Stimulated activated naive CD8-positive, alpha-beta T cell treated with anti-CD3 and anti-CD28 coated beads, Interleukin-15, amount 100 ng/mL, for 72 hours (primary cell): ENCODE results near the gene CASP10.
"Not testable (repeated sequence)": the region's sequence is repeated elsewhere in the genome, so short reads cannot be mapped to it uniquely, and the experiment has no call there.

Experiments used
- ATAC-seq: fragments of 150-1000 bp; cut with Tn5 transposase; 2 replicates; pipeline ENCODE4 v1.10.0; 2021; ENCODE audit warnings: mild to moderate bottlenecking, moderate library complexity
- DNase-seq, 2 donors: peaks; one replicate each; pipeline ENCODE4 v3.0.0; 2021 to 2022
- H3K27ac Mint-ChIP-seq, 2 donors: one replicate each; pipeline ENCODE4 v1.8.0; 2022; ENCODE audit warnings: mild to moderate bottlenecking in 2 of 2, mixed read lengths in 2 of 2, moderate library complexity in 2 of 2
- H3K27me3 Mint-ChIP-seq: one replicate; pipeline ENCODE4 v1.8.0; 2022; ENCODE audit warnings: mixed read lengths
- H3K4me1 Mint-ChIP-seq: one replicate; pipeline ENCODE4 v1.8.0; 2022; ENCODE audit warnings: mild to moderate bottlenecking, mixed read lengths
- H3K4me3 Mint-ChIP-seq, 2 donors: one replicate each; pipeline ENCODE4 v1.8.0; 2022; ENCODE audit warnings: mild to moderate bottlenecking in 2 of 2, mixed read lengths in 2 of 2, moderate library complexity in 1 of 2
- H3K9me3 Mint-ChIP-seq, 2 donors: one replicate each; pipeline ENCODE4 v1.8.0; 2022; ENCODE audit warnings: mixed read lengths in 2 of 2

The CASP10 gene

GRCh38 chr2:201176081-201176481, 6.9 kb upstream of the CASP10 start:
- Mint-ChIP-seq H3K4me1 (peaks cover 41% of the 10 kb centered on the region), H3K9me3 (no peaks in the 10 kb centered on the region), H3K4me3 (no peak overlapping the region), H3K27ac (peak overlapping the region in 1 of 2 donors; percentile 89), H3K27me3 (no peaks in the 10 kb centered on the region)
- DNase-seq (no peak), ATAC-seq (no peak)

GRCh38 chr2:201180010-201180409, 2.9 kb upstream of the CASP10 start:
- H3K9me3 Mint-ChIP-seq = no peaks in the 10 kb centered on the region
- H3K4me3 Mint-ChIP-seq = no peak overlapping the region
- no peak overlapping the region for H3K27ac Mint-ChIP-seq
- peaks cover 49% of the 10 kb centered on the region for H3K4me1 Mint-ChIP-seq
- DNase-seq = no peak
- ATAC-seq = peak; percentile 29
- no peaks in the 10 kb centered on the region for H3K27me3 Mint-ChIP-seq

DNA sequence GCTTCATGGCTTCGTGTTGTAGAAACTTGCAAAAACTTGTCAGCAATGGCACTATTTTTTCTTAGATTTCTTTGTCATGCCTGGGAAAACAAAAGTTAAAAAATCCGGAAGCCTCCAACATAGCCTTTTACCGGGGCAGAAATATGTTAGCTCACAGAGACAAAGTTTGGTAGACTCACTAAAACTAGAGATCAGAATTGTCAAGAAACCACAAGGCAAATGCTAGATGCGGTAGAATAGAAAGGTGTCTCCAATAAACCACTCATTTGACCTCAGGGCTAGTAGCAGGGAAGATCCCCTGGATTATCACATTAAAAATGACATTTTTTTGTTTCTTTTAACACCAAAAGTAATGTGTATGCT, 405 bp downstream of the CASP10 start:
- ATAC-seq (no peak), DNase-seq (no peak)
- Mint-ChIP-seq H3K4me3 (peak overlapping the region; percentile 88 to 89), H3K9me3 (no peaks in the 10 kb centered on the region), H3K27ac (peak overlapping the region; percentile 16 to 97), H3K27me3 (no peaks in the 10 kb centered on the region), H3K4me1 (peaks cover 55% of the 10 kb centered on the region)

DNA sequence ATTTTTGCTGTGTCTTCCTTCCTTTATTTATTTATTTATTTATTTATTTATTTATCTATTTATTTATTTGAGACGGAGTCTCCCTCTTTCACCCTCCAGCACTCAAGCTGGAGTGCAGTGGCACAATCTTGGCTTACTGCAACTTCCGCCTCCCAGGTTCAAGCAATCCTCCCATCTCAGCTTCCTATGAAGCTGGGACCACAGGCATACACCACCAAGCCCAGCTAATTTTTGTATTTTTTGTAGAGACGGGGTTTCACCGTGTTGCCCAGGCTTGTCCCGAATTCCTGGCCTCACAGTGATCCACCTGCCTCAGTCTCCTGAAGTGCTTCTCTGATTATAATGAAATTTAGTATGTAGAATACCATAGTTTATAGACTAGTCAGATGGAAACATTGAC, 894 bp downstream of the CASP10 start:
- not testable (repeated sequence) for H3K9me3 Mint-ChIP-seq, H3K27me3 Mint-ChIP-seq, DNase-seq
- Mint-ChIP-seq H3K4me1 (peaks cover 58% of the 10 kb centered on the region), H3K4me3 (peak overlapping the region; percentile 89), H3K27ac (peak overlapping the region; percentile 94 to 95)
- peak; percentile 33 for ATAC-seq

- peak overlapping the region; percentile 89 for H3K4me3 Mint-ChIP-seq
- H3K9me3 Mint-ChIP-seq, DNase-seq, H3K27me3 Mint-ChIP-seq: not testable (repeated sequence)
- H3K27ac Mint-ChIP-seq = peak overlapping the region; percentile 94 to 95
- peak; percentile 21 for ATAC-seq
- H3K4me1 Mint-ChIP-seq = peaks cover 61% of the 10 kb centered on the region
Observed at GRCh38 chr2:201184248-201184647, 1.3 kb downstream of the CASP10 start.

- Mint-ChIP-seq H3K27ac (peak overlapping the region; percentile 94 to 95), H3K27me3 (no peaks in the 10 kb centered on the region), H3K9me3 (no peaks in the 10 kb centered on the region), H3K4me1 (peaks cover 66% of the 10 kb centered on the region), H3K4me3 (peak overlapping the region; percentile 89)
- ATAC-seq (peak; percentile 24), DNase-seq (no peak)
Observed at GRCh38 chr2:201185863-201186262, 2.9 kb downstream of the CASP10 start.

DNA sequence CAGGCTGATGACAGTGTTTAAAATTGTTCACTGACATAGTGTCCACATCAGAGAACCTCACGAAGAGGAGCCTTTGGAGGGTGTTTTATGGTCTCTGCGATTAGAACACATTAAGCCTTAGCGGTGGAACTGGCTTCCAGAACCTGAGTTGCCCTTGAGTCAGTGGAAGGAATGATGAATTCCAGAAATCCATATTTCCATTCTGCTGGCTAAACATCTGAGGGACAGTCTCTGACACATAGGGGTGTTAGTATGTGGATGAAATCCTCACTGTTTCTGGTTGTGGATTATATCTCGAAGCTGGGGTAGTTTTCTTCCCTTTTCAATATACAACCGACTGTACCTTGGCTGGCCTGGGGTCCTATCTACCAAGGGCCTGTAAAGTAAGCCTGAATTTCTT, 4.0 kb downstream of the CASP10 start:
- Mint-ChIP-seq H3K4me1 (peaks cover 71% of the 10 kb centered on the region), H3K27me3 (no peaks in the 10 kb centered on the region), H3K4me3 (peak overlapping the region; percentile 35 to 89), H3K27ac (no peak overlapping the region), H3K9me3 (no peaks in the 10 kb centered on the region)
- no peak for DNase-seq
- ATAC-seq = no peak

- H3K9me3 Mint-ChIP-seq = no peaks in the 10 kb centered on the region
Observed at GRCh38 chr2:201188449-201188848, 5.5 kb downstream of the CASP10 start.

GRCh38 chr2:201191132-201191875, 8.4 kb downstream of the CASP10 start:
- peaks cover 94% of the 10 kb centered on the region for H3K4me1 Mint-ChIP-seq
- no peak overlapping the region for H3K27ac Mint-ChIP-seq
- ATAC-seq = peak; percentile 74
- no peaks in the 10 kb centered on the region for H3K9me3 Mint-ChIP-seq
- H3K4me3 Mint-ChIP-seq = peak overlapping the region; percentile 13 to 43
- H3K27me3 Mint-ChIP-seq = no peaks in the 10 kb centered on the region
- no peak for DNase-seq

More at GRCh38 chr2:201188449-201188848, 5.5 kb downstream of the CASP10 start:
- H3K27me3 Mint-ChIP-seq = no peaks in the 10 kb centered on the region
- peaks cover 77% of the 10 kb centered on the region for H3K4me1 Mint-ChIP-seq
- peak overlapping the region in 1 of 2 donors; percentile 53 for H3K4me3 Mint-ChIP-seq
- DNase-seq = no peak
- peak overlapping the region in 1 of 2 donors; percentile 95 for H3K27ac Mint-ChIP-seq
- ATAC-seq = no peak

- Mint-ChIP-seq H3K4me1 (peaks cover 84% of the 10 kb centered on the region), H3K27ac (no peak overlapping the region), H3K9me3 (no peaks in the 10 kb centered on the region), H3K27me3 (no peaks in the 10 kb centered on the region), H3K4me3 (peak overlapping the region; percentile 35 to 57)
- no peak for DNase-seq
- peak; percentile 96 for ATAC-seq
Observed at GRCh38 chr2:201194097-201194496, 11.2 kb downstream of the CASP10 start.

- H3K4me1 Mint-ChIP-seq = peaks cover 78% of the 10 kb centered on the region
- no peak overlapping the region for H3K4me3 Mint-ChIP-seq
- DNase-seq (no peak), ATAC-seq (no peak)
- H3K27ac Mint-ChIP-seq = peak overlapping the region in 1 of 2 donors; percentile 74
- no peaks in the 10 kb centered on the region for H3K27me3 Mint-ChIP-seq
- H3K9me3 Mint-ChIP-seq = no peaks in the 10 kb centered on the region
Observed at GRCh38 chr2:201195331-201195730, 12.4 kb downstream of the CASP10 start.

DNA sequence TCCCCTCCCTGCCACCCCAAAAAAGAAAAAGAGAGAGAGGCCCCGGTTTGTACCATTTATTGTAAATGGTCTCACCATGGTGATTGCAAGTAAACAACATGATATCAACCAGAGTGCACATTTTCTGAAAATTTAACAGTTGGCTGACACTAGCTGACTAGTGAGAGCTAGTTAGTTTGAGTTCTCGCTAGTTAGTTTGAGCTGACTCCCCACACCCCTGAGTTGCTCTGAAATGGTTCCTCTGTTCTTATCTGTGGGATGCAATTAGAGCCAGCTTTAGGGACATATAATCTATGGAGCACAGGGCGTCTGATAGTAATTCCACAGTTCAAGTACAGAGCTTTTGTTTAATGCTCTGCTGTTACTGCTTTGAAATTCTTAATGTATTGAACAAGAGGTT, 13.1 kb downstream of the CASP10 start:
- H3K4me1 Mint-ChIP-seq = peaks cover 74% of the 10 kb centered on the region
- H3K27me3 Mint-ChIP-seq = no peaks in the 10 kb centered on the region
- DNase-seq = no peak
- H3K27ac Mint-ChIP-seq = no peak overlapping the region
- no peak overlapping the region for H3K4me3 Mint-ChIP-seq
- no peaks in the 10 kb centered on the region for H3K9me3 Mint-ChIP-seq
- ATAC-seq = no peak

DNA sequence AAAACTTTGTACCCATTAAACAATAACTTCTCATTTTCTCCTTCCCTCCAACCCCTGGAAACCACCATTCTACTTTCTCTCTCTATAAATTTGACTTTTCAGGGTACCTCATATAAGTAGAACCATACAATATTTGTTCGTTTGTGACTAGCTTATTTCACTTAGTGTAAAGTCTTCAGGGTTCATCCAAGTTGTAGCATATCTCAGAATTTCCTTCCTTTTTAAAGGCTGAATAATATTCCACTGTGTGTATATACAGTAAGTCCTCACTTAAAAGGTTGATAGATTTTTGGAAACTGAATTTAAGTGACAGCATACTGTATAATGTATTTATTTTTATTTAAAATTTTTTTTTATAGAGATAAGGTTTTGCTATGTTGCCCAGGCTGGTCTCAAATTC, 13.9 kb downstream of the CASP10 start:
- Mint-ChIP-seq H3K27ac (no peak overlapping the region), H3K4me3 (no peak overlapping the region), H3K4me1 (peaks cover 73% of the 10 kb centered on the region), H3K27me3 (no peaks in the 10 kb centered on the region), H3K9me3 (no peaks in the 10 kb centered on the region)
- DNase-seq = no peak
- no peak for ATAC-seq

DNA sequence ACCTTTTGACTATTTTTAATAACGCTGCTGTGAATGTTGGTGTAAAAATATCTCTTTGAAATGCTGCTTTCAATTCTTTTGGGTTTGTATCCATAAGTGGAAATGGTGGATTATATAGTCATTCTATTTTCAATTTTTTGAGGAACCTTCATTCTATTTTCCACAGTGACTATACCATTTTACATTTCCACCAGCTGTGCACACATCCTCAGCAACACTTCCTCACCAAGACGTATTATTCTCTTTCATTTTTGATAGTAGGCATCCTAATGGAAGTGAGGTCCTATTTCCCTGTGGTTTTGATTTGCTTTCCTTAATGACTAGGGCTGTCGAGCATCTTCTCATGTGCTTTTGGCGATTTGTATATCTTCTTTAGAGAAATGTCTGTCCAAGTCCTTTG, 14.8 kb downstream of the CASP10 start:
- H3K27me3 Mint-ChIP-seq = no peaks in the 10 kb centered on the region
- H3K4me3 Mint-ChIP-seq = no peak overlapping the region
- H3K4me1 Mint-ChIP-seq = peaks cover 64% of the 10 kb centered on the region
- peak overlapping the region; percentile 11 to 27 for H3K27ac Mint-ChIP-seq
- no peaks in the 10 kb centered on the region for H3K9me3 Mint-ChIP-seq
- no peak for DNase-seq
- ATAC-seq = no peak

DNA sequence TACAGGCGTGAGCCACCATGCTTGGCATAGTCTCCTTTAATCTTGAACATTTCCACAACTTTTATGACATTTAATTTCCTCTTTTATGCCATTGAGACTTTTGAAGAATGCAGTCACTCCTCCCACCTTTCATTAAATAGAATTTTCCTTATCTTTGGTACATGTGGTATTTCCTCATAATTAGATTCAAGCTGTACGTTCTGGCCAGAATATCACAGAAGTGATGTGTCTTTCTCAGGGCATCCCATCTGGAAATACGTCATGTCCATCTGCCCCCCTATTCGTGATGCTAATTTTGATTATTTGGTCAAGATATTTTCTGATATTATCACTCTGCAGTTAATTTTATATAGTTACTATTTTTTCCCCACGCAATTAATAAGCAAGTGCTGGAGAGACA, 16.9 kb downstream of the CASP10 start:
- Mint-ChIP-seq H3K4me1 (peaks cover 62% of the 10 kb centered on the region), H3K4me3 (no peak overlapping the region), H3K27ac (no peak overlapping the region), H3K27me3 (no peaks in the 10 kb centered on the region), H3K9me3 (no peaks in the 10 kb centered on the region)
- DNase-seq (no peak), ATAC-seq (no peak)

- Mint-ChIP-seq H3K9me3 (no peaks in the 10 kb centered on the region), H3K4me3 (no peak overlapping the region), H3K4me1 (peaks cover 62% of the 10 kb centered on the region), H3K27me3 (no peaks in the 10 kb centered on the region), H3K27ac (no peak overlapping the region)
- DNase-seq = no peak
- no peak for ATAC-seq
Observed at GRCh38 chr2:201200345-201200744, 17.4 kb downstream of the CASP10 start.

DNA sequence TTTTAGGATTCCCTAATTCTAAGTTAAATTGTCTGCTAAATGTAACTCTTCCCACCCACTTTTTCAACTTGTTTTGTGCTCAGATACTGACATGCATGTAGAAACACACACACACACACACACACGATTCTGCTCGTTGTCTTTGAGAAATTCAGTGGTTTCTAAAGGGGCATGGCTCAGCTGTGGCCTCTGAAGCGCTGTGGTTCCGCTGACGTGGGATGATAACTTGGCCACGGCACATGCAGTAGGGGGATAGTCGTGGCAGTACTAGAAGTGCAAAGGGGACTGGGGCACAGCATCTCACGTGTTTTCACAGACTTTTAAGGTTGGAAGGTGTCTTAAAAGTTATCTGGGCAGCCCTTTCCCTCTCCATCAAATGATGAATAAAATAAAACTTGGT, 18.4 kb downstream of the CASP10 start:
- no peak overlapping the region for H3K4me3 Mint-ChIP-seq
- DNase-seq = no peak

More for the DNA sequence above, 18.4 kb downstream of the CASP10 start:
- H3K27ac Mint-ChIP-seq = no peak overlapping the region
- H3K4me1 Mint-ChIP-seq = peaks cover 60% of the 10 kb centered on the region
- H3K27me3 Mint-ChIP-seq = no peaks in the 10 kb centered on the region
- no peaks in the 10 kb centered on the region for H3K9me3 Mint-ChIP-seq
- ATAC-seq = peak; percentile 67
